ENCODE results near the gene CST4. TPM values are rescaled to one million over a fixed set of nuclear protein-coding genes. Genes with fewer than 3 reads are reported as not detected.
"Not testable (repeated sequence)": the region's sequence is repeated elsewhere in the genome, so short reads cannot be mapped to it uniquely, and the experiment has no call there.

The CST4 gene
- total RNA-seq, 1 donor from 2014 or later, result 2.1 TPM

DNA sequence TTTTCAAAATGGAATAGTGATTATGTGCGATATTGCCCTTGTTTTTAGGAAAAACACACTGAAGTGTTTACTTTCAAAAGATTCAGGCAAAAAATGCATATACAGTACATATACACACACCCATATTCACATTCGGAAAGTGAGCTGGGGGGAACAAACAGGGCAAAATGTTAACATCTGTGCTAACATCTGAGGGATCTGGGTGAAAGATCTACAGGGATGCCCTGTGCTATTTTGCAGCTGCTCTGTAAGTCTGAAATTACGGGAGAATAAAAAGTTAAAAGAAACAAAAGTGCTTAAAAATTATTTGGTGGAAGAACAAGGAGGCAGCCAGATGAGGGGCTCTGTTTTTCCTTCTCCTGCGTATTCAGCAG lies 51.9 kb downstream of the CST4 start:
- DNase-seq (ENCODE audit: extremely low spot score, unreplicated experiment), result no peak
- Mint-ChIP-seq H3K27ac (peak overlapping the region; percentile 88), H3K36me3 (peaks cover 7% of the 10 kb centered on the region), H3K4me1 (ENCODE audit: unreplicated experiment) (peaks cover 9% of the 10 kb centered on the region), H3K9me3 (no peaks in the 10 kb centered on the region), H3K27me3 (no peaks in the 10 kb centered on the region), H3K4me3 (peak overlapping the region; percentile 91)
- TF ChIP-seq, protein P1, sequence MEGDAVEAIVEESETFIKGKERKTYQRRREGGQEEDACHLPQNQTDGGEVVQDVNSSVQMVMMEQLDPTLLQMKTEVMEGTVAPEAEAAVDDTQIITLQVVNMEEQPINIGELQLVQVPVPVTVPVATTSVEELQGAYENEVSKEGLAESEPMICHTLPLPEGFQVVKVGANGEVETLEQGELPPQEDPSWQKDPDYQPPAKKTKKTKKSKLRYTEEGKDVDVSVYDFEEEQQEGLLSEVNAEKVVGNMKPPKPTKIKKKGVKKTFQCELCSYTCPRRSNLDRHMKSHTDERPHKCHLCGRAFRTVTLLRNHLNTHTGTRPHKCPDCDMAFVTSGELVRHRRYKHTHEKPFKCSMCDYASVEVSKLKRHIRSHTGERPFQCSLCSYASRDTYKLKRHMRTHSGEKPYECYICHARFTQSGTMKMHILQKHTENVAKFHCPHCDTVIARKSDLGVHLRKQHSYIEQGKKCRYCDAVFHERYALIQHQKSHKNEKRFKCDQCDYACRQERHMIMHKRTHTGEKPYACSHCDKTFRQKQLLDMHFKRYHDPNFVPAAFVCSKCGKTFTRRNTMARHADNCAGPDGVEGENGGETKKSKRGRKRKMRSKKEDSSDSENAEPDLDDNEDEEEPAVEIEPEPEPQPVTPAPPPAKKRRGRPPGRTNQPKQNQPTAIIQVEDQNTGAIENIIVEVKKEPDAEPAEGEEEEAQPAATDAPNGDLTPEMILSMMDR (conservative IDR thresholded peaks at IDR 0.05), result no peak

DNA sequence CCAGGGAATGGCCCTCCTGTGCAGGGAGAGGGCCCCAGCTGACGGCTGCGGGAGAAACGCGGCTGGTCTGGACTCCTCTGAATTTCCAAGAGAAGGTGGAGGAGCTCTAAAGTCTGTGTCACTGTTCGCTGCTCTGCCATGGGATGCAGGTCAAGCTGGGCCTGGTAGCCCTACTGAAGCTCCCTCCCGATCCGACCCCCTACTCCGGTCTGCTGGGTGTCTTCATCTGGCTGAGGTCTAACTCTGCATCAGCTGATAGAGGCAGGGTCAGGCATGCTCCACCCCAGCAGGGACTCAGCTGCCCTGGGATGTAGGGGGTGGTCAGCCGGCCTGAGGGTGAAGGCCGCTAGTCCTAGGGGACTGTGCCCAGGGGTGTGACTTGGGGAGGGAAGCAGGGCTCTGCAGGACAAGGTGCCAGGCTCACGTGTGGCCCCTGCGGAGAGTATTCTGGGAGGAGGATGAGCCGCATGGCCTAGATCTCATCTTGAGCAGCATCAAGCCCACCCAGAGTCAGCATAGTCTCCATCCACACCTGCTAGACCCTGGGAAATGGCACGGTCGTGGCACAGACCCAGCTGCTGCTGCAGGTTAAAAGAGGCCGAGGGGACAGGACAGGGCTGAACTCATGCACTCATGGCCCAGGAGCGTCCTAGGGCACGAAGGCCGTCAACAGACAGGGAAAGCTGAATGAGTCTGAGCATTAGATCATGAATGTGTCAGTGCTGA lies 52.5 kb downstream of the CST4 start:
- peaks cover 9% of the 10 kb centered on the region for H3K4me1 Mint-ChIP-seq (ENCODE audit: unreplicated experiment)
- TF ChIP-seq, protein P1 (conservative IDR thresholded peaks at IDR 0.05), result no peak
- H3K9me3 Mint-ChIP-seq, result no peaks in the 10 kb centered on the region
- H3K27me3 Mint-ChIP-seq, result no peaks in the 10 kb centered on the region
- peaks cover 7% of the 10 kb centered on the region for H3K36me3 Mint-ChIP-seq
- H3K27ac Mint-ChIP-seq, result peak overlapping the region; percentile 88
- H3K4me3 Mint-ChIP-seq, result peak overlapping the region; percentile 91
- no peak for DNase-seq (ENCODE audit: extremely low spot score, unreplicated experiment)

DNA sequence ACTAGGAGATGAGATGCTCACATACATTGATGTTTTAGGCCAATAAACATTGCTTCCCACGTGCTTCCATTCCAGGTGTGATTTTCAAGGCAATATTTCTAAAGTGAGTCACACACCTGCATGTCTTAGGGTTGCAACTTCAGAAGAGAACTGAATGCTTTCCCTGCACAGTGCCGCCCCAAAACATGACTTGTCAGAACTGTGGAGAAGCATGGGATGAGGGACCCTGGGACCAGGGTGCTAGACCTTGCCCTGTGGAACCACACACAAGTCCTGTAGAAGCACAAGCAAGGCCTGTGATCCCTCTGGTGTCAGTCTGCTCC lies 53.1 kb downstream of the CST4 start:
- DNase-seq (ENCODE audit: extremely low spot score, unreplicated experiment); H3K9me3 Mint-ChIP-seq; H3K27me3 Mint-ChIP-seq; H3K27ac Mint-ChIP-seq; H3K36me3 Mint-ChIP-seq; H3K4me1 Mint-ChIP-seq (ENCODE audit: unreplicated experiment): not testable (repeated sequence)
- peak overlapping the region; percentile 91 for H3K4me3 Mint-ChIP-seq

Other genes starting within 250 kb of the CST4 start
- gene CSTL1, start 249.4 kb downstream of the CST4 start, total RNA-seq (ENCODE audit: low replicate concordance), result not detected in 2 replicates
- not detected in 2 replicates for gene CST11, start 236.2 kb downstream of the CST4 start, total RNA-seq (ENCODE audit: low replicate concordance)
- not detected in 2 replicates for gene CST8, start 197.9 kb downstream of the CST4 start, total RNA-seq (ENCODE audit: low replicate concordance)
- not detected in 2 replicates for gene CST9L, start 120.6 kb downstream of the CST4 start, total RNA-seq (ENCODE audit: low replicate concordance)
- not detected in 2 replicates for gene CST9, start 83.1 kb downstream of the CST4 start, total RNA-seq (ENCODE audit: low replicate concordance)
- 291 and 483 TPM in 2 replicates for gene CST3, start 51.1 kb downstream of the CST4 start, total RNA-seq (ENCODE audit: low replicate concordance)
- gene CST1, start 61.9 kb upstream of the CST4 start, total RNA-seq (ENCODE audit: low replicate concordance), result 53.5 and 409 TPM in 2 replicates
- 2.6 and 8.5 TPM in 2 replicates for gene CST2, start 137.7 kb upstream of the CST4 start, total RNA-seq (ENCODE audit: low replicate concordance)
- 0.79 TPM in 1 of 2 replicates, not detected in the other for gene CST5, start 190.7 kb upstream of the CST4 start, total RNA-seq (ENCODE audit: low replicate concordance)

All from type B pancreatic cell (in vitro differentiated cells).